DND-41 (cell line): ENCODE results near the gene SIDT2.
A peak's percentile ranks its signal among the peaks of the same experiment; 100 is the strongest.

Experiments
- ATAC-seq: fragments of 200-7000 bp; cut with Tn5 transposase; 3 replicates; pipeline ENCODE4 v1.9.1; 2021; ENCODE audit warnings: low read depth; ENCODE audit not compliant: insufficient read depth
- DNase-seq: peaks from one replicate; pipeline ENCODE4 v3.0.0-alpha.2; 2020
- H2AFZ ChIP-seq: 2 replicates; pipeline ENCODE4 v1.6.0; 2012; ENCODE audit warnings: low read depth, low read length
- H3K27ac ChIP-seq: 2 replicates; pipeline ENCODE4 v1.5.1; 2012; ENCODE audit warnings: low read length, inconsistent platforms
- H3K27me3 ChIP-seq: fragments of 200-600 bp; sonication (generic); 2 replicates; pipeline ENCODE4 v1.6.0; 2012; ENCODE audit warnings: low read length, mild to moderate bottlenecking, inconsistent platforms; ENCODE audit not compliant: insufficient read depth, poor library complexity
- H3K36me3 ChIP-seq: 2 replicates; pipeline ENCODE4 v1.5.1; 2012; ENCODE audit warnings: low read length, inconsistent platforms; ENCODE audit not compliant: insufficient read depth
- H3K4me1 ChIP-seq: 2 replicates; pipeline ENCODE4 v1.5.1; 2012; ENCODE audit warnings: mild to moderate bottlenecking, low read length; ENCODE audit not compliant: insufficient read depth
- H3K4me2 ChIP-seq: 2 replicates; pipeline ENCODE4 v1.6.0; 2012; ENCODE audit warnings: mild to moderate bottlenecking, moderate library complexity, low read length, inconsistent platforms; ENCODE audit not compliant: insufficient read depth
- H3K4me3 ChIP-seq, 2 experiments: fragments of 200-600 bp in 1 of 2; shearing (Covaris generic) in 1 of 2; 2 replicates each; pipeline ENCODE4 v1.5.1; 2012 to 2016; ENCODE audit warnings: inconsistent platforms in 2 of 2, low read length in 2 of 2, mild to moderate bottlenecking in 2 of 2, low read depth in 1 of 2, moderate library complexity in 1 of 2
- H3K79me2 ChIP-seq: 2 replicates; pipeline ENCODE4 v1.6.0; 2012; ENCODE audit warnings: low read length, inconsistent platforms; ENCODE audit not compliant: insufficient read depth
- H3K9ac ChIP-seq: 2 replicates; pipeline ENCODE4 v1.6.0; 2012; ENCODE audit warnings: low read depth, mild to moderate bottlenecking, inconsistent platforms, low read length, moderate library complexity
- H3K9me3 ChIP-seq: 2 replicates; pipeline ENCODE4 v1.5.1; 2012; ENCODE audit warnings: low read length, moderate library complexity, mild to moderate bottlenecking, inconsistent platforms; ENCODE audit not compliant: insufficient read depth, severe bottlenecking
- H4K20me1 ChIP-seq: 2 replicates; pipeline ENCODE4 v1.6.0; 2012; ENCODE audit warnings: low read length; ENCODE audit not compliant: insufficient read depth
- EZH2 ChIP-seq: IDR thresholded peaks from 3 replicates; pipeline ENCODE4 v1.6.1; 2012; ENCODE audit warnings: borderline replicate concordance, low read depth, mild to moderate bottlenecking, moderate library complexity, low read length, inconsistent platforms; ENCODE audit not compliant: severe bottlenecking
- TF ChIP-seq, protein P1 (sequence below): IDR thresholded peaks from 2 replicates; pipeline ENCODE4 v1.5.1; 2012; ENCODE audit warnings: borderline replicate concordance, low read length, moderate library complexity, mild to moderate bottlenecking; ENCODE audit not compliant: poor library complexity, severe bottlenecking; ENCODE audit errors: extremely low read depth

Gene SIDT2

GRCh38 chr11:117177534-117178209 lies 871 bp upstream of the SIDT2 start:
- H3K36me3 ChIP-seq, result peaks cover 12% of the 10 kb centered on the region
- H3K27me3 ChIP-seq, result no peaks in the 10 kb centered on the region
- no peaks in the 10 kb centered on the region for H3K79me2 ChIP-seq
- H2AFZ ChIP-seq, result peak overlapping the region; percentile 94
- DNase-seq (no peak), ATAC-seq (no peak)
- H4K20me1 ChIP-seq, result 0 out of 2 replicates have a peak, but pooled peaks cover 7% of the 10 kb centered on the region
- no peak for TF ChIP-seq EZH2
- TF ChIP-seq, protein P1, sequence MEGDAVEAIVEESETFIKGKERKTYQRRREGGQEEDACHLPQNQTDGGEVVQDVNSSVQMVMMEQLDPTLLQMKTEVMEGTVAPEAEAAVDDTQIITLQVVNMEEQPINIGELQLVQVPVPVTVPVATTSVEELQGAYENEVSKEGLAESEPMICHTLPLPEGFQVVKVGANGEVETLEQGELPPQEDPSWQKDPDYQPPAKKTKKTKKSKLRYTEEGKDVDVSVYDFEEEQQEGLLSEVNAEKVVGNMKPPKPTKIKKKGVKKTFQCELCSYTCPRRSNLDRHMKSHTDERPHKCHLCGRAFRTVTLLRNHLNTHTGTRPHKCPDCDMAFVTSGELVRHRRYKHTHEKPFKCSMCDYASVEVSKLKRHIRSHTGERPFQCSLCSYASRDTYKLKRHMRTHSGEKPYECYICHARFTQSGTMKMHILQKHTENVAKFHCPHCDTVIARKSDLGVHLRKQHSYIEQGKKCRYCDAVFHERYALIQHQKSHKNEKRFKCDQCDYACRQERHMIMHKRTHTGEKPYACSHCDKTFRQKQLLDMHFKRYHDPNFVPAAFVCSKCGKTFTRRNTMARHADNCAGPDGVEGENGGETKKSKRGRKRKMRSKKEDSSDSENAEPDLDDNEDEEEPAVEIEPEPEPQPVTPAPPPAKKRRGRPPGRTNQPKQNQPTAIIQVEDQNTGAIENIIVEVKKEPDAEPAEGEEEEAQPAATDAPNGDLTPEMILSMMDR, result no peak
- peak overlapping the region; percentile 60 for H3K9ac ChIP-seq
- H3K9me3 ChIP-seq, result no peaks in the 10 kb centered on the region
- H3K4me2 ChIP-seq, result peak overlapping the region; percentile 95
- peak overlapping the region; percentile 86 for H3K27ac ChIP-seq
- H3K4me1 ChIP-seq, result peaks cover 38% of the 10 kb centered on the region
- peak overlapping the region in 1 of 2 experiments; percentile 81; a peak in 3 of 4 replicates for H3K4me3 ChIP-seq

DNA sequence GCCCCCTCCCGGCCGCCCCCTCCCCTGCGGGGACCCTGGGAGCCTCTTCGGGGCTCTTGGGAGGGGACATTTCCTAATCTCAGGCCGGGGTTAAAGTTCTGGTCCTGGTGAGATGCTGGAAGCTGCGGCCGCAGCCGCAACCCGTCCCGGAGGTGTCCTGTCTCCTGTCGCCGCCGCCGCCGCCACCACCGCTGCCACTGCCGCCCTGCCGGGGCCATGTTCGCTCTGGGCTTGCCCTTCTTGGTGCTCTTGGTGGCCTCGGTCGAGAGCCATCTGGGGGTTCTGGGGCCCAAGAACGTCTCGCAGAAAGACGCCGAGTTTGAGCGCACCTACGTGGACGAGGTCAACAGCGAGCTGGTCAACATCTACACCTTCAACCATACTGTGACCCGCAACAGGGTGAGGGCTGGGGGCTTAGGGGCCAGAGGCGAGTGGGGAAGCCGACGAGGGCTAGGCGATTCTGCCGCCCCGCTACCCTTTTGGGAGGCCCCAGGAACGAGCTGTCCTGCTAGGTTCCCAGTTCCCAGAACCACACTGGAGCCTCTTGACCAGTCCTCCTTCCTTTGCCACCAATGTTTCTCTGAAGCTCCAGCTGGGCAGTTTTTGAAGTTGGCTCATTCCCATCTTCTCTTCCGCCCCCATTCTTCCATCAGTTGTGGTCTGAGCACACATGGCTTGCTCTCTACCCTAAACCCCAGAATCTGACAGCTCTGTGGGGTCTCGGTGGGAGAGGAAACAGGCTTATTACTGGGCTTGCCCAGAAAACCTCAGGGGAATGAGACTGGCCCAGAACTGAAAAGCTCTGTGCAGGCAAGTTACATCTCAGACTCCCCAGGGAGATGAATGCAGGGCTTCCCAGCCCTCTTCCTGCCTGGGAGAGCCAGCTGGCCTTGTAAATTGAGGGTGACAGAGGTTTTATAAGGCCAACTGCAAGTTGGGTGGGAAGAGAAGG lies 781 bp downstream of the SIDT2 start:
- Histone ChIP-seq H3K4me1 (peaks cover 38% of the 10 kb centered on the region), H3K9me3 (no peaks in the 10 kb centered on the region), H3K36me3 (peaks cover 14% of the 10 kb centered on the region), H3K27ac (peak overlapping the region; percentile 82), H3K9ac (peak overlapping the region; percentile 60), H3K4me2 (peak overlapping the region; percentile 95), H3K79me2 (no peaks in the 10 kb centered on the region), H3K4me3 (peak overlapping the region; percentile 37 to 81), H3K27me3 (no peaks in the 10 kb centered on the region), H2AFZ (peak overlapping the region; percentile 94), H4K20me1 (peaks cover 7% of the 10 kb centered on the region; the same call in 1 of the 2 replicates)
- no peak for TF ChIP-seq EZH2
- ATAC-seq (peak; percentile 36), DNase-seq (peak; percentile 69)

DNA sequence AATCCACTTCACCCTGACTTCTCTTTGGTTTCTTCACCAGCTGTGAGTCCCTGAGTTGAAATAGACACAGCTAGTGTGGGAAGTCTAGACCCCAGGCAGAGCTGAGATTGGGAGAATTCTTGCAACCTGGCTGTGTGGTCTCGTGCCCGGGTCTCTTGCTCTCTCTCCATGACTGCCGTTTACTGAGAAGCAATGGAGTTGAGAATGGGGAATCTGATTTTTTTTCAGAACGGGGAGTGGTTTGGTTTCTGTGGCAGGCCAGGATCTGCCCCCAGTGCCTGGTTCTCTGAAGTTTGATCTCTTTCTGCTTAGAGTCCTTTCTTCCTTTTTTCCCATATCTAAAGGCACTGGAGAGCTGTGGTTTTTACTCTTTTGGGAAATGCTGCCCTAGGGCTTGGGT lies 1.5 kb downstream of the SIDT2 start:
- H3K27me3 ChIP-seq, result no peaks in the 10 kb centered on the region
- peak overlapping the region in 1 of 2 experiments; percentile 81; a peak in 3 of 4 replicates for H3K4me3 ChIP-seq
- TF ChIP-seq, protein P1, result no peak
- H3K4me1 ChIP-seq, result peaks cover 38% of the 10 kb centered on the region
- peaks cover 7% of the 10 kb centered on the region; the same call in 1 of the 2 replicates for H4K20me1 ChIP-seq
- peak overlapping the region; percentile 82 for H3K27ac ChIP-seq
- peak overlapping the region; percentile 94; the same call in 1 of the 2 replicates for H2AFZ ChIP-seq
- no peaks in the 10 kb centered on the region for H3K9me3 ChIP-seq
- peaks cover 14% of the 10 kb centered on the region for H3K36me3 ChIP-seq
- H3K4me2 ChIP-seq, result peak overlapping the region; percentile 95
- H3K79me2 ChIP-seq, result no peaks in the 10 kb centered on the region
- DNase-seq, result peak; percentile 45
- H3K9ac ChIP-seq, result peak overlapping the region; percentile 60
- ATAC-seq, result peak; percentile 12
